NCI-H1417 treated with DMSO at 0.1 percent for 48 hours (cell line): Measurements from ENCODE around the gene AQP12B.

ENCODE experiments used
- DNase-seq: peaks from one replicate; lab custom pipeline; 2025; lab: John Stamatoyannopoulos, UW

AQP12B gene

DNA sequence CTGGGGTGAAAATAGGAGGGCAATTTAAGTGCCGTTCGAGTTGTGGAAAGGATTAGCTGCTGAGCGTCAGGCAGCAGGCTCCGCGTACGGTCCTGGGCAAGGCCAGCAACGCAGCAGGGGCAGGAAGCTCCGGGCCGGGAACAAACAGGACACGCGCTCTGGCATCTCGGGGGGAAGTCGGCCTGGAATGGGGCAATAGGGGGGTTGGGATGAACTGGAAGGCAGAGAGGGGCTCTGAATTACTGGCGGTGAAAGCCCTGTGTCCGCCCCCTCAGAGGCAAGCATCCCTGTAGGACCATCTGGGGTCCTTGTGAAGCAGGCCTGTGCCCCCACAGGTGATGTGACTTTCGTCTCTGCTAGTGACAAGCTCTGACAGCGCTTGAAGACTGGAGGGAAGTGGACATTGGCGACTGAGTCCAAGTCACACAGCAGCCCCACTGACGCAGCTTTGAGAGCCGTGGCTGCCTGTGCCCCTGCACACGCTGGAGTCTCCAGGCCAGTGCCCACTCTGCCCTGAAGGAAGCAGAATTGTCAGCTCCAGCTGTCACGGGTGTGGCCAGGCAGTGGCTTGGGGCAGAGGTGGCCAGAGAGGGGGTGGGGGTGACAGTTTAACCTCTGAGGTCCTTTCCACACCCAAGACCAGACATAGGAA, 35.1 kb downstream of the AQP12B start:
- DNase-seq = no peak

DNA sequence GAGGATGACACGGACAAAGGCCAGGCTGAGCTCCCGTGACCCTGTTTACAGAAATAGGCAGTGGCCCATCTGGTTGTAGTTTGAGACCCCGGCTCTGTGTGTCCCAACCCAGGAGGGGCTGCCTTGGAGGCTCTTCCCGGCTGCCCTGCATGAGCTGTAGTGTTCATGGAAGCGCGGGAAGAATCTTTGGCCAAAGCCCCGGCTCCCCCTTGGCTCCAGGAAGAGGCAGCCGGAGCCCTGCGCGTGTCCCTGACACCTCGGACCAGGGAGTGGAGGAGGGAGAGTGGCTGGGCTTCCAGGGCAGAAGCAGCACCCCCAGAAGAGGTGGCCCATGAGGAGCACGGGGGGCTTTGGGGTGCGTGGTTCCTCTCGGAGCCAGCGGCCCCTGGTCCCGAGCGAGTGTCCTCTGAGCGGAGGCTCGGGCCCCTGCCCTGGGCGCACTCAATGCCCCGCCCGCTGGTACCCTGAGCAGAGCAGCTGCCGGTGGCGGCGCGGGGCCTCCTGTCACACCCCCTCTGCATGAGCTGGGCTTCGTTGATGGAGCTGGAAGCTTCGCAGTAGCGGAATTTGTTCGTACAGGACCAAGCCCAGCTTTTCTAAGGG, 35.7 kb downstream of the AQP12B start:
- DNase-seq = no peak

DNA sequence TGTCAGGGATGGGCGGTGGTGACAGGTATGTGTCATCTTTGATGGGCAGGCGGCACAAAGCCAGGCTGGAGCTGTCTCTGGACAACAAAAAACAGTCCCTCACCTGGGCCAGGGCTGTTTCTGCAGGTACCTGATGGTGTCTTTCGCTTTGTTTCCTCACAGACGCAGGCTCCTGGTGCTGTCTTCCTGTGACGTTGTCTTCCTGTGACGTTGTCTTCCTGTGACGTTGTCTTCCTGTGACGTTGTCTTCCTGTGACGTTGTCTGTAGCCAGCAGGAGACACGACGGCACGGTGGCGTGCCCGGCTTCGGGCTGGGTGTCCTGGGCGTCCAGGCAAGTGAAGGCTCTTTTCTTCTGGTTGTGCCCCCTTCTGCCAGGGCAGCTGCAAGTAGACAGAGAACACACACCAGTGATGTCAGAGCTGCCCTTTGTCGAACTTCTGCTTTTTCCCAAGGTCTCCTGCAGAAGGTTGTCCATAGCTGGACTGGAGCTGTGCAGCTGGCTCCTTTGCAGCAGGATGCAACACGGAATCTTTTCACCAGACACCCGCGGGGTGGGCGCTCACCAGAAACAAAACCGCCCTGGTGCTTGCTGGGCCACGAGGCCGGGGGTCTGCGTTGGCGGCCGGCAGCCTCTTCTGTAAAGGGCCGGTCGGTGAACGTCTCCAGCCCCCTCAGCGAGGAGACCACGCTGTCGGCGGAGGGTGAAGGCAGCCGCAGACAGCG, 36.3 kb downstream of the AQP12B start:
- DNase-seq = no peak

DNA sequence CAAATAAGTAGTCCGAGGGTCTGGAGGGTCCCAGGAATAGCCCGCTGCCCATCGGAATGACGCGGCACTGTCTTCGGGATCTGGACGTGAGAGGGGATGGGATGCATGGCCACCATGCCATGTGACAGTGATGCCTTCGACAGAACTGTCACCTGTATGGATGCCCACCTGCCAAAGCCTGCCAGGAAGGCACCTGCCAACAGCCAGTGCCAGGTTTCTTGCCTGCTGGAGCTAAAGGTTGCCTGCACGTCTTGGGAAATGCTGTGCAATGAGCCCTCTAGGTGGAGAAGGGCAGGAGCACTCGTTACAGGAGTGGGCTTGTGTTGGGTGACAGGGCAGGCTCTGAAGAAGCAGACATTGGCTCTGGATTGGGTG, 36.9 kb downstream of the AQP12B start:
- DNase-seq = no peak

DNA sequence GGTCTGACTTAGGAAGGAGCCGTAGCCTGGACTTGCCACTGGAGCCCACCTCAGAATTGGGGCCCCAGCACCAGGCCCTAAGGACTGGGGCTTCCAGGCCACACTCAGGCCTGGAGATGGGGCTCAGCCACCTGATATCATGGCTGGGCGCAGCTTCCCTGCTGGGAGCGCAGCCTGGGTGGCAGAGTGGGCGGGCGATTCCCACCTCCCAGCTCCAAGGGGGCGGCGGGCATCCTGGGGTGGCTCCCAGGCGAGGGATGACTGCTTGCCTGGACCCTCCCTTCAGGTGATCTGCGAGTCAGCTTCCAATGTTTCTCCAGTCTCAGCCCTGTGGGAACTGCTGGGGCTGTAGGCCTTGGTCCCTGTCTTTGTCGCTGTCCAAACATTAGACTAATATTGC, 37.3 kb downstream of the AQP12B start:
- no peak for DNase-seq

DNA sequence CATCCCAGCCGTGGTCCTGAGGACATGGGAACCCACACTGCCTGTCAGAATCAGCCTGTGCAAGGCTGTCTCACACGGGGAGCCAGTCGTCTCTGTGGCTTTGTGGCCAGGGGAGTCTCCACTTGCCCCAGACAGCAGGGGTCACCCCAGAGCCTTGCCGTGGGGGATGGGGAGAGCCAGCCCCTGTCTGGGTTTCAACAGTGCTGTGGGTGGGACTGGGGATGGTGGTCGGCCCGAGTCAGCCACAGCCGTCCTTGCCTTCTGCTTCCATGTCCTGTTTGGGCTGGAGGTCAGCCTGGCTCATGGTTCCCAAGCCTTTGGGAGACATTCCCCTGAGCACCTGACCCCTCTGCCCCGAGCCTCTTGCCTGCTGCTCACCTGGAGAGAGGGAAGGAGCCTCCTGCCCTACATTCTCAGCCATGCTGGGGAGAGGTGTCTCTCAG, 37.8 kb downstream of the AQP12B start:
- DNase-seq = no peak

DNA sequence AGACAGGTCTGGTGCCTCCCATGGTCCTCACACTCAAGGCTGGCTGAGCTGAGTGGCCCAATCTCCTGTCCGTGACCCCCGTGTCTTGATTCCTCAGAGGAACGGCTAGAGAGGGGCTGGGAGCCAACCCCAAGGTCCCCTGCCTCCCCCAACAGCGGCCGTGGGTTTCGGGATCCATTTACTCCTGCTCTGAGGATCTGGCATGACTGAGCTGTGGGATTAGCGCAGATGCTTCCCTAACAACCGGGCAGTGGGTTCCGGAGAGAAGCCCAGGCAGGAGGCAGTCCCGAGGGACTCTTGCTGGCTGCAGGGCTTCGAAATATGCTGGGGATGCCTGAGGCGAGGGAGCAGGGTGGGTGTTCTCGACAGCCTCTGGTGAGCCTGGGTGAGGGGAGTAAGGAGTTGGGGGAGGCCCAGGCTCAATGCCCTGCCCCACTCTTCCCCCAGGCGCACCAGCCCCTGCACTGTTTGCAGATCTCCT, 38.5 kb downstream of the AQP12B start:
- DNase-seq = no peak

DNA sequence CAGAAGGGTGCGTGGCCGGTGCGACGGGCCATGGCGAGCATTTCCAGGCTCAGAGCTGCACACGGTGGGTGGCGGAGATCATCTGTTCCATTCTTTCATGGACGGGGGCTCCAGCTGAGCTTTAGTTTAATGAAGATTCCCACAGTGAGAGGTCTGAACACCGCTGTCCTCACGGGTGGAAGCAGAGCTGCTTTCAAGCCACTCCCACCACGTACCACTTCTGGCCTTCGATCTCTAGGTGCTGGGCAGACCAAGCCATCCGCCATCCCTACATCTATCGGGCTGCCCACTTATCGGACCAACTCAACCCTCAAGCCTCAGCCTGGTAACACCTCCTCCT, 38.9 kb downstream of the AQP12B start:
- no peak for DNase-seq

DNA sequence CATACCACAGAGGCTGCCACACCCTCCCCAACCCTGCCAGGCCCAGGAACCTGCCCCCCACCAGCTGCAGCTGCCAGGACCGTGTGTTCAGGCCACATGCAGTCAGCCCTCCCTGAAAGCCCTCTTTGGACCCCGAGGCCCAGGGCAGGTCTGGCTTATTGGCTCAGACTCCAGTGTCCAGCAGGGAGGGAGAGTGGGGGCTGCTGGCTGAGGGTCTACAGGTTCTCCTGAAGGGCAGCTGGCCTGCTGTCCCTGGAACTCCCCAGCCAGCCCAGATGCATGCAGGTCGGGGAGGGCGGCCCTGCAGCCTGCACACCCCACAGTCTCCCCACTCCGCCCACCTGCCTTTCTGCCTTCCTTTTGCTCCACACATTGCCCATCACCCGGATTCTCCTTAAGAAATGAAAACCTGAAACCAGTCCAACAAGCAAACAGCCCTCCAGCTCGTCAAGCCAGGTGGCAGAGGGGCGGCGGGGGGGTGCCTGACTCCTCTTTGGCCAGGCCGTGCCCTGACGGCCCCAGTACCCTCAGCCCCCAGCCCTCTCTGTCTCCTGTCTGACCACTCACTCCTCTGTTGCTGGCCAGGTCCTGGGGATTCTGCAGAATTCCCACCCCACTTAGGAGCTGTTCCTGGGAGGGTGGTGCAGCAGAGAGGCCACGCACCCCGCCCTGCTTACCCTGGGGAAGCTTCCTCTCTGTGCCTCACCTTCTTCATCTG, 39.4 kb downstream of the AQP12B start:
- no peak for DNase-seq

DNA sequence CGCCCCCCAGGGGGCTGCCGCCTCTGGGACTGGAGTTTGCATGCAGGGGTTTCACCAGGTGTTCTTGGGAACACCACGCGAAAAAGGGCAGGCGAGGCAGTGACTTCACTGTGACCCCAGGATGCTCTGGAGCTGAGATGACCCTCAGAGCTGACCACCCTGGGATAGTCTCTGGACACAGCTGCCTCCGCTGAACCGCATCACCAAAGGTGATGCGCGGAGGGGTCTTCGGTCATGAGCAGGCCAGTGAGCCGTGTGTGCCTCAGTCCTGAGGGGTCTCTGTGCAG, 39.9 kb downstream of the AQP12B start:
- no peak for DNase-seq

DNA sequence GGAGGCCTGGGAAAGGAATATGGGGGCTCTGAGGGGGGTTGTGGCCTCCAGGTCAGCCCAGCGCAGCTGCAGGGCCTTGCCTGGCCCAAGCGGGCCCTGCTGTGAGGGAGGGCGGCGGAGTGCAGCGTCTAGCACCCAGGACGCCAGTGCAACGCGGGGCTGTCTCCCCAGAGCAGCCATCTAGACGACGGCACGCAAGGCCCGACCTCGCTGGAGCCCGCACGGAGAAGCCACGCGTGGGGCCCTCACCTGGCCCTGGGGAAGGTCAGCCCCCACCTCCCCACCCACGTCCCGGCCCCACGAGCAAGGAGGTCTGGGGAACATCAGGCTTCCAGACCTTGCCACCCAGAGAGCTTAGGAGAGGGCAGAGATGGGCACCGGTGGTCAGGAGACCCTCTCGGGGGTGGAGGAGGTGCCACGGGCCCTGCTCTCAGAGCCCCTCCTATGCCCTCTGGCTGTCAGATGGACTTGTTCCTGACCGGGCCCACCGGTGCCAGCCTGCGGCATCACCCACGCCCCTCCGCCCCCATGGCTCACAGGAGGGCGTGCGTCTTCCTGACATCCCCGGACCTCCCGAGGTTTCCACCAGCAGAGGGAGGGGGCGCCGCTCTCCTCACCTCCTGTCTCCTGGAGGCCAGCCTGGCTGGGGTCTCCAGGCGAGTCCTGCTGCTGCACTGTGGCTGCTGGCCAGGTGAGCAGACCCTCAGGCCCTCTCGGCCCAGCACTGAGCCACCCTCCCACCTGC, 40.5 kb downstream of the AQP12B start:
- DNase-seq = no peak

DNA sequence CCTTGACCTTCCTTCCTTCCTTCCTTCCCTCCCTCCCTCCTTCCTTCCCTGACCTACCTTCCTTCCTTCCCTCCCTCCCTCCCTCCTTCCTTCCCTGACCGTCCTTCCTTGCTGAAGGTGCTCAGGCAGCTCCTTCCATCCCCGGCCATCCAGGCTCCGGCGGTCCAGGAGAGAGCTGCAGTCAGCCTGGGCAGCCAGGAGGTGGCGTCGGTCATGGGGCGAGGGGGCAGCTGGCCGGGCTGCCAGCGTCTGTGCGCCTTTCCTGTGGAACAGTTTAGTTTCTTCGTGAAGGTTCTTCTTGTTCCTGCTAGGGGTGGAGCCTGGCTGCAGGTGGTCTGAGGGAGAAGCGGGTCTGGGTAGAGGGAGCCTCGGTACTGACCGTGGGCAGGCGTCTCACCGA, 41.7 kb downstream of the AQP12B start:
- DNase-seq = no peak

DNA sequence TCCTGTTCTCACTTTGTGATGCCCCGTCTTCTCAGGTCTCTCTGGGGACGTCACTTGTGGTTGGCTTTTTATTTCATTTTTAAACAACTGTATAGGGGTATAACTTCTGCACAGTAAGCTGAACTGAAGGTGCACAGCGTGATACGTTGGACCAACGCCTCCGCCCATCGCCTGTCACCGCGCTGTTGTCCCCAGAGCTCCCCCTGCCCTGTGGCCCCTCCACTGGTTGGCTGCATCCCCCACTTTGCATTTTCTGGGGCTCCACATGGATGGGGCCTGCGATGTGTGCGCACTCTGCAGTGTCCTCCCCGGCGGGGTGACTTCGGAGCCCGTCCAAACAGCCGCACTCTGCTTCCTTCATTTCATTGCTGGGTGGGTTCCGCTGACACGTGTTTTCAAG, 43.1 kb downstream of the AQP12B start:
- no peak for DNase-seq

DNA sequence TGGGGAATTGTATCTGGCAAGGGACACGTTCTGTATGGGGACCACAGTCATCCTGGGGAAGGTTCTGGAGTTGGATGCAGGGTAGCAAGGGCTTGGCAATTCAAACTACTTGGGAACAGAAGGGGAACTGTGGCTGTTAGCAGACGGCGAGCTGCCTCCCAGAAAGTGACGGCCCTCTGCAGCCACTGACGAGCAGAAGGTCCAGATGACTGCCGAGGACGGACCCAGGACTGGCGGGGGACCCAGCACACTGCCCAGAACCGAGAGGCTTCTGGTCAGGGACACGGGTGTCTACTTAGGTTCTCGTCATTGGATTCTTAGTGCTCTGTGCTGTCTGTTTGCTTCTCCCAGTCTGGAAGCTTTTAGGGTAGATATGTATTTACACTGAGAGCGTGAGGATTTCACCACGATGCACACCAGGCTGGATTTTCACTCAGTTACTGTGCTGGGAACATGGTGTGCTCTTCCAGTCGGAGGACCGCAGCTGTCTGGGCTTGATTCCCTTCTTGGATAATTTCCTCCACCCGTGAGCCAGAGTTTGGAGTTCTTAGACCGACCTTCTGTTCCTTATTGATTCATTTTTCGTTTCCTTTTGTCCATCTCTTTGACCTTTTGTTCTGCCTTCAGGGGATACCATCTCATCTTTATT, 44.0 kb downstream of the AQP12B start:
- no peak for DNase-seq

DNA sequence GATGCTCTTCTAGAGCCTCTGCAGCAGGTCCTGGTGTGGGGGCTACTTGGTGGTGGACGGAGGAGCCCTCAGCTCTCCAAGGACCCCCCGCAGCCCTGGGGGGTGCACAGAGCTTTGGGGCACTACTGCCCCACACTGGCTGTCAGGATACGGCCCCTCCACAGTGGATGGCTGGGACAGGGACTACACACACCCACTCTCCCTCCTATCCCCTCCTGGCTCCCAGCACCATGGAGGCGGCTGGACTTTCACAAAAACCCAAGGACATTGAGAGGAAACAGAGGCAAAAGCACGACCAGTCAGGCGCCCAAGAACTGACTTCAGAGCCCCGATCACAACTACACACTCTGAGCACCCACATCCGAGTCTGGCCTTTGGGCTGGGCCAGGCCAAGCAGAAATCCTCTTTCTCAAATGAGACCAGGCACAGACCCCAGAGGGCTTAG, 44.8 kb downstream of the AQP12B start:
- no peak for DNase-seq

DNA sequence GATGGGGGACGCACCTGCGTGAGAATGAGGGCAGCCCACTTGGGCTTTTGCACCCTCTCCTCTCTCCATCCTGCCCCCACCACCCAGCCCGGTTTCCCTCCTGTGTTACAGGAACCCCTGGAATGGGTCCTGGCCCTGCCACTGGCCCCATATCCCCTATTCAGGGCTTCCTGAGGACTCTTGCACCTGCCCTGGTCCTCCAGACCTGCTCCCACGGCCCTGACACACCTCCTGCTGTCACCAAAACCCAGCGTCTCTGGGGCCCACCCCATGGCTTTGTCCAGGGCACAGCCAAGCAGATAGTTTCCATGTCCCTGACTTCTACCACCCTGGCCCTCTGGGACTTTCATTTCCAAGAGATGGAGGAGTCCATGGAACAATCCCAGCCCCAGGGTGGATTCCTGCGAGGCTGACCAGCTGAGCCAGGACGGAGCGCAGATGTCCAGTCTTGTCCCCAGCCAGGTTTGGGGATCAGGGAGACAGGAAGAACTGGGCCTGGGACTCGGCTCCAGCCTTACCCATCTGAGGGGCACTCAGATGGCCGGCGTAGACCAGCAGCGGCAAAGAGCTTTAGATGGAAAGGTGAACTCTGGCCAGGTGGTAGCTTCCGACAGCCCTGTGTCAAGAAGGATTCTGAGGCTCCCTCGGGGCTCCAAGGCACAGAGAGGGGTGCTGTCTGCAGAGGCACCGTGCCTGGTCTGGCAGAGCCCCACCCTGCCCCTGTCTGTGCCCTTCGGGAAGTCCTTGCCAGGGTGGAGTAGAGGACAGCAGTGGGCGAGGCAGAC, 45.4 kb downstream of the AQP12B start:
- no peak for DNase-seq

DNA sequence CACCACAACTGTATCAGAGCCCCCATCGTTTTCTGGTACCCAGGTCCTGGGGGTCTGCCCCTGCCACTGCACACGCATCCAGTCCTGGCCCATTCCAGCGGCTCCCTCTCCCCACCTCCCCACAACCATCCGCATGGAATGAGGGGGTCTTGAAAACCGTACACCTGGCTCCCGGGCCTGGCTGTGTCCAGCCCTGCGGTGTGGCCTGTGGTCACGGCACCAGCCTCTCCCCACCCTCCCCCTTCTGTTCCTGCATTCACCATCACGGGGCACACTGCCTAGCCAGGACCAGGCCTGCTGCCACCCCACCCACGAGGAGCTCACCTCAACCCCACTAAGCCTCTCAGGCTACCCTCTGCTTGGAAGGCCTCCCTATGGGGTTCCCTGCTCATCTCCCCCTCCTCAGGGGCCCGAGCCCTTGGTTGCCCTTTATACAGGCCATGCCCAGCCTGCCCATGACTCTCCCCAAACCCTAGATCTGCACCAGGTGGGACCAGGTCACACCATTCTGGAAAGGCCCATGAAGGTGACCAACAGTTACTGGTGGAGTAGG, 46.0 kb downstream of the AQP12B start:
- no peak for DNase-seq

DNA sequence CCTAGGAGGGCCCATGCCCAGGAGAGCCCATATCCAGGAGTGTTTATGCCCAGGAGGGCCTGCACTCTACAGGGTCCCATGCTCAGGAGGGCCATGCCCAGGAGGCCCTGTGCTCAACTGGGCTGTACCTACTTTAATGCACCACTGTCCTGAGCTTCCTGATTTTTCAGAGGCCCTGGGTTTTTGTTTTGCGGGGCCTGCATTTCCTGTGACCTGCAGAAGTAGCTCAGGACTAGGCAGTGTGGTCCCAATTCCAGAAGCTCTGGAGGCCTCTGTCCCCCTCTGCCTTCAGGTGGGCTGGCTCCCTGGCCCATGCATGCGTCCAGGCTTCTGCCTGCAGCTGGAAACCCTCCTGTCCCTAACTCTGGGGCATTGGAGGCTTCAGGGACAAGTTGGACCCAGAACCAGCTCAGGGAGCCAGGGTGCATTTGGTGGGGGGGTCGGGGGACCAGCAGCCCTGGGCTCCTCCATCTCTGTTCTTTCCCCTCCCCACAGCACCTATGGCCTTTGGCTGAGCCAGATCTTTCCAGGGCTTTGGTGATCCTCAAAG, 46.6 kb downstream of the AQP12B start:
- DNase-seq = no peak

DNA sequence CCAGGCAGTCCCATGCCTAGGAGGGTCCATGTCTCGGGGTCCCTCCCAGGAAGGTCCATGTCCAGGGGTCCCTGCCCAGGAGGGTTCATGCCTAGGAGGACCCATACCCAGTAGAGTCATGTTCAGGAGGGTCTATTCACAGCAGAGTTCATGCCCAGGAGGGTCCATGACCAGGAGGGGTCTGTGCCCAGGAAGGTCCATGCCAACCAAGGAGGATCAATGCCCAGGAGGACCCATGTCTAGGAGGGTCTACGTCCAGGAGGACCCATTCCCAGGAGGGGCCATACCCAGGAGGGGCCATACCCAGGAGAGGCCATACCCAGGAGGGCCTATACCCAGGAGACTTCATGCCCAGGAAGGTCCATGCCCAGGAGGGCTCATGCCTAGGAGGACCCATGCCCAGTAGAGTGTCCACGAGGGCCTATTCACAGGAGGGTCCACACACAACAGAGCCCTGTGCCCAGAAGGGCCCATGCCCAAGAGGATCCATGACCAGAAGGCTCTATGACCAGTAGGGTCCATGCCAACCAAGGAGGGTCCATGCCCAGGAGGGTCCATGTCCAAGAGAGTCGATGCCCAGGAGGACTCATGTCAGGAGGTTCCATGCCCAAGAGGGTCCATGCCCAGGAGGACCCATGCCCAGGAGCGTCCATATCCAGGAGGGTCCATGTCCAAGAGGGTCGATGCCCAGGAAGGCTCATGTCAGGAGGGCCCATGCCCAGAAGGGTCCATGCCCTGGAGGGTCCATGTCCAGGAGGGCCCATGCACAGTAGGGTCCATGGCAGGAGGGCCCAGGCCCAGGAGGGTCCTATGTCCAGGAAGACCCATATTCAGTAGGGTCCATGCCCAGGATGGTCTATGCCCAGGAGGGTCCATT, 47.3 kb downstream of the AQP12B start:
- DNase-seq = no peak
